ENCODE measurements around the gene TCF15.

- TF ChIP-seq CTCF (conservative IDR thresholded peaks at IDR 0.05): no peak
- no peak for TF ChIP-seq EZH2 (IDR thresholded peaks at IDR 0.05; ENCODE audit: low read depth)
Observed at GRCh38 chr20:611047-611842, 1.1 kb upstream of the TCF15 start.
